Heart left ventricle (tissue), 13 donors: Measurements from ENCODE around the gene ZNF23.

Source experiments
- CTCF ChIP-seq, 12 donors: fragments of 200-600 bp; sonication (generic) in 4 of 12; IDR thresholded peaks; one replicate each; pipeline versions ENCODE4 v1.5.0 to v1.8.0; 2018 to 2022; ENCODE audit warnings: antibody characterized with exemption in 12 of 12, mild to moderate bottlenecking in 5 of 12
- POLR2A ChIP-seq, 2 donors: fragments of 450-650 bp; IDR thresholded peaks; one replicate each; pipeline ENCODE4 v1.6.1; 2017; ENCODE audit warnings: antibody characterized with exemption in 2 of 2, mild to moderate bottlenecking in 2 of 2, moderate library complexity in 2 of 2
- donor health status: ischemic (EF 13 %, LVEDD 7.1; RV severe dilation, severe dysfunction).
- donor health status: DM: no; HTN: yes; CAD: no.
- donor health status: DM: no; HTN: no; CAD: no.
- donor health status: ischemic (EF 25% LVEDD 6.9; RV normal size, moderate dysfunction).
- donor health status: ischemic (EF 25% LVEDD 5.7; RV mildly dilated, moderate dysfunction).
- donor health status: ischemic (EF 35%, LVEDD 5.7; RV mildly dilated, moderate dysfunction).
- donor health status: nonischemic (EF 11% LVEDD 7.7; RV severe dilation, severe dysfunction).
- donor health status: DM: yes; HTN: yes; CAD: no.
- donor health status: PGD.
- donor health status: ischemic (EF 29% LVEDD 5.4; RV normal size, mild dysfunction).
- donor health status: nonischemic (EF 23%, LVEDD 6.1; RV moderate dilation, normal function).

- no peak for TF ChIP-seq CTCF (IDR thresholded peaks at IDR 0.05)
- TF ChIP-seq POLR2A (IDR thresholded peaks at IDR 0.05) = no peak
Observed at GRCh38 chr16:71436473-71436872, 25.6 kb downstream of the ZNF23 start.
